Measurements from ENCODE around the gene TNNI2. TPM values are rescaled to one million over a fixed set of nuclear protein-coding genes. Genes with fewer than 3 reads are reported as not detected.

The TNNI2 gene
- polyA plus RNA-seq, 1 donor (not counting 4 experiments of a cell fraction or from before 2014, with no cell fraction given): 10.7 TPM

GRCh38 chr11:1847926-1848639, 9.3 kb downstream of the TNNI2 start:
- DNase-seq (ENCODE audit: low read depth, low spot score) (no peak), FAIRE-seq (no peak)
- Histone ChIP-seq H4K20me1 (ENCODE audit: control insufficient read depth, extremely low read depth, insufficient read depth, low read length) (no peaks in the 10 kb centered on the region), H3K9ac (ENCODE audit: control insufficient read depth, extremely low read depth, insufficient read depth, low read length) (no peak overlapping the region), H3K9me3 (ENCODE audit: control insufficient read depth, low read depth, low read length) (no peaks in the 10 kb centered on the region), H3K27me3 (ENCODE audit: control insufficient read depth, extremely low read depth, insufficient read depth, low read length) (peaks cover 5% of the 10 kb centered on the region), H2AFZ (ENCODE audit: control insufficient read depth, low read length) (no peak overlapping the region), H3K4me1 (ENCODE audit: control insufficient read depth, extremely low read depth, insufficient read depth, low read length) (peaks cover 19% of the 10 kb centered on the region), H3K27ac (ENCODE audit: control insufficient read depth, insufficient read depth, low read length) (no peak overlapping the region), H3K4me3 (ENCODE audit: control insufficient read depth in 2 of 3, extremely low read depth in 1 of 3, insufficient read depth in 2 of 3, low read depth in 1 of 3, low read length in 3 of 3) (no peak overlapping the region), H3K36me3 (ENCODE audit: control insufficient read depth in 2 of 2, extremely low read depth in 1 of 2, insufficient read depth in 2 of 2, low read length in 2 of 2) (no peaks in the 10 kb centered on the region), H3K9me1 (ENCODE audit: control insufficient read depth, extremely low read depth, insufficient read depth, low read length) (no peaks in the 10 kb centered on the region), H3K79me2 (ENCODE audit: control insufficient read depth, insufficient read depth, low read length) (no peaks in the 10 kb centered on the region), H3K4me2 (ENCODE audit: control insufficient read depth, extremely low read depth, insufficient read depth, low read depth, low read length) (no peak overlapping the region)
- no peak for TF ChIP-seq EZH2 (IDR thresholded peaks at IDR 0.05; ENCODE audit: low read length)
- no peak for TF ChIP-seq CTCF (optimal IDR thresholded peaks at IDR 0.05 in 1 of 3, IDR thresholded peaks at IDR 0.05 in 1 of 3, conservative IDR thresholded peaks at IDR 0.05 in 1 of 3; ENCODE audit: extremely low read depth in 1 of 3, insufficient read depth in 2 of 3, low read length in 3 of 3)
- dilution Hi-C loops (cut with MboI; ENCODE audit: extremely low pct_ligation_motif_present, low sequenced_read_pairs): no loop called here

GRCh38 chr11:1848640-1849430, 10.1 kb downstream of the TNNI2 start:
- H3K36me3 ChIP-seq (ENCODE audit: control insufficient read depth in 2 of 2, extremely low read depth in 1 of 2, insufficient read depth in 2 of 2, low read length in 2 of 2): no peaks in the 10 kb centered on the region
- no peaks in the 10 kb centered on the region for H4K20me1 ChIP-seq (ENCODE audit: control insufficient read depth, extremely low read depth, insufficient read depth, low read length)
- H3K4me2 ChIP-seq (ENCODE audit: control insufficient read depth, extremely low read depth, insufficient read depth, low read depth, low read length): no peak overlapping the region
- no peak overlapping the region for H3K4me3 ChIP-seq (ENCODE audit: control insufficient read depth in 2 of 3, extremely low read depth in 1 of 3, insufficient read depth in 2 of 3, low read depth in 1 of 3, low read length in 3 of 3)
- H3K4me1 ChIP-seq (ENCODE audit: control insufficient read depth, extremely low read depth, insufficient read depth, low read length): peaks cover 11% of the 10 kb centered on the region
- H3K9ac ChIP-seq (ENCODE audit: control insufficient read depth, extremely low read depth, insufficient read depth, low read length): no peak overlapping the region
- dilution Hi-C loops (cut with MboI; ENCODE audit: extremely low pct_ligation_motif_present, low sequenced_read_pairs): no loop called here
- TF ChIP-seq CTCF (optimal IDR thresholded peaks at IDR 0.05 in 1 of 3, IDR thresholded peaks at IDR 0.05 in 1 of 3, conservative IDR thresholded peaks at IDR 0.05 in 1 of 3; ENCODE audit: extremely low read depth in 1 of 3, insufficient read depth in 2 of 3, low read length in 3 of 3) (no peak), EZH2 (IDR thresholded peaks at IDR 0.05; ENCODE audit: low read length) (no peak)
- H3K79me2 ChIP-seq (ENCODE audit: control insufficient read depth, insufficient read depth, low read length): no peaks in the 10 kb centered on the region
- no peak overlapping the region for H2AFZ ChIP-seq (ENCODE audit: control insufficient read depth, low read length)
- FAIRE-seq (no peak), DNase-seq (ENCODE audit: low read depth, low spot score) (no peak)
- no peaks in the 10 kb centered on the region for H3K9me1 ChIP-seq (ENCODE audit: control insufficient read depth, extremely low read depth, insufficient read depth, low read length)
- H3K27me3 ChIP-seq (ENCODE audit: control insufficient read depth, extremely low read depth, insufficient read depth, low read length): peaks cover 5% of the 10 kb centered on the region
- H3K9me3 ChIP-seq (ENCODE audit: control insufficient read depth, low read depth, low read length): no peaks in the 10 kb centered on the region
- no peak overlapping the region for H3K27ac ChIP-seq (ENCODE audit: control insufficient read depth, insufficient read depth, low read length)
